ENCODE results near the gene GGA3.

GRCh38 chr17:75244133-75244866 lies 17.1 kb downstream of the GGA3 start:
- no peak for TF ChIP-seq ZNF384 (IDR thresholded peaks at IDR 0.05)
- TF ChIP-seq SUZ12 (IDR thresholded peaks at IDR 0.05) = no peak
- TF ChIP-seq CTBP1 (IDR thresholded peaks at IDR 0.05; ENCODE audit: borderline replicate concordance) = no peak
- no peak for TF ChIP-seq LEF1 (IDR thresholded peaks at IDR 0.05; ENCODE audit: borderline replicate concordance)
- no peak for TF ChIP-seq ARNT (IDR thresholded peaks at IDR 0.05)
- no peak for TF ChIP-seq BHLHE40 (IDR thresholded peaks at IDR 0.05; ENCODE audit: borderline replicate concordance)
- TF ChIP-seq FOXM1 (IDR thresholded peaks at IDR 0.05; ENCODE audit: borderline replicate concordance) = no peak
- no peak for TF ChIP-seq FOXK2 (IDR thresholded peaks at IDR 0.05)
- TF ChIP-seq SP1 (IDR thresholded peaks at IDR 0.05) = no peak
- TF ChIP-seq, protein P1, sequence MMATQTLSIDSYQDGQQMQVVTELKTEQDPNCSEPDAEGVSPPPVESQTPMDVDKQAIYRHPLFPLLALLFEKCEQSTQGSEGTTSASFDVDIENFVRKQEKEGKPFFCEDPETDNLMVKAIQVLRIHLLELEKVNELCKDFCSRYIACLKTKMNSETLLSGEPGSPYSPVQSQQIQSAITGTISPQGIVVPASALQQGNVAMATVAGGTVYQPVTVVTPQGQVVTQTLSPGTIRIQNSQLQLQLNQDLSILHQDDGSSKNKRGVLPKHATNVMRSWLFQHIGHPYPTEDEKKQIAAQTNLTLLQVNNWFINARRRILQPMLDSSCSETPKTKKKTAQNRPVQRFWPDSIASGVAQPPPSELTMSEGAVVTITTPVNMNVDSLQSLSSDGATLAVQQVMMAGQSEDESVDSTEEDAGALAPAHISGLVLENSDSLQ (IDR thresholded peaks at IDR 0.05) = no peak

Data from HEK293T (cell line).